Measurements from ENCODE around the gene ATP11B.

Gene ATP11B

GRCh38 chr3:182937293-182938051, 144.2 kb downstream of the ATP11B start:
- no peak for TF ChIP-seq SNAI2 (CRISPR knock-in tag; IDR thresholded peaks at IDR 0.05)
- TF ChIP-seq PPARA (CRISPR knock-in tag; IDR thresholded peaks at IDR 0.05; ENCODE audit: borderline replicate concordance), result no peak
- TF ChIP-seq TOX (CRISPR knock-in tag; IDR thresholded peaks at IDR 0.05; ENCODE audit: borderline replicate concordance), result no peak
- no peak for TF ChIP-seq OSR1 (CRISPR knock-in tag; IDR thresholded peaks at IDR 0.05)
- TF ChIP-seq ARNTL (CRISPR knock-in tag; IDR thresholded peaks at IDR 0.05; ENCODE audit: borderline replicate concordance, low read depth), result no peak
- no peak for TF ChIP-seq GLIS3 (CRISPR knock-in tag; IDR thresholded peaks at IDR 0.05)
- no peak for TF ChIP-seq ZNF565 (CRISPR knock-in tag; conservative IDR thresholded peaks at IDR 0.05; ENCODE audit: low read depth)
- TF ChIP-seq CSRNP3 (CRISPR knock-in tag; IDR thresholded peaks at IDR 0.05), result no peak
- TF ChIP-seq PATZ1 (CRISPR knock-in tag; IDR thresholded peaks at IDR 0.05; ENCODE audit: borderline replicate concordance), result no peak
- TF ChIP-seq ZFP3 (CRISPR knock-in tag; IDR thresholded peaks at IDR 0.05), result no peak
- TF ChIP-seq RARB (CRISPR knock-in tag; IDR thresholded peaks at IDR 0.05), result no peak
- TF ChIP-seq CREB5 (CRISPR knock-in tag; IDR thresholded peaks at IDR 0.05; ENCODE audit: low read depth), result no peak
- TF ChIP-seq POU6F1 (CRISPR knock-in tag; IDR thresholded peaks at IDR 0.05; ENCODE audit: borderline replicate concordance, low read depth), result no peak
- no peak for TF ChIP-seq ISL1 (CRISPR knock-in tag; IDR thresholded peaks at IDR 0.05)
- TF ChIP-seq TCF4 (CRISPR knock-in tag; IDR thresholded peaks at IDR 0.05; ENCODE audit: borderline replicate concordance), result no peak
- no peak for TF ChIP-seq ZNF70 (CRISPR knock-in tag; IDR thresholded peaks at IDR 0.05)
- TF ChIP-seq ZNF8 (CRISPR knock-in tag; IDR thresholded peaks at IDR 0.05), result no peak
- no peak for TF ChIP-seq BACH2 (CRISPR knock-in tag; IDR thresholded peaks at IDR 0.05; ENCODE audit: borderline replicate concordance)
- no peak for TF ChIP-seq ZC3H10 (CRISPR knock-in tag; IDR thresholded peaks at IDR 0.05)
- TF ChIP-seq ZFP30 (CRISPR knock-in tag; IDR thresholded peaks at IDR 0.05), result no peak
- no peak for ATAC-seq

DNA sequence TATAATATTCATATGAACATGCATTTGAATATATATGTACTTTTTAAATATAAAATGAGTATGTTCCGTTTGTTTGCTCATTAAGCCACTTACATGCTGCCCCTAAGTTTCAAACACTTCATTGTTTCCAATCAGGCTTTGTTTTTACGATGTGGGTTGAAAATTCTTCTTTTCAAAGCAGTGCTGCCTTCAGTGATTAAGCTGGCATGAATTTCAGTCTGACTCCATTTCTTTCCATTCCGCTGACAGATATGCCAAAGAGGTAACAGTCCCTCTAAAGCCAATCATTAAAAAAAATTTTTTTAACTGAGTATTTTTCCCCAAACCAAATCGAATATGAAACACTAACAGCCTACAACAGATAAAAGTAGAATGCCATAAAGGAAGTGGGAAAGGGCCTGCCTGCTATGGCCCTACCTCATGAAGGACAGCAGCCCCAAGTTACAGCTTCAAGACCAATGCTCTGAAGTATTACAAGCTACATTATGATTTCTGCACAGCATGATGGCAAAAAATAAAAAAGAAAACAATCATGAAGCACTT, 147.0 kb downstream of the ATP11B start:
- TF ChIP-seq POU6F1 (CRISPR knock-in tag; IDR thresholded peaks at IDR 0.05; ENCODE audit: borderline replicate concordance, low read depth) (no peak), PPARA (CRISPR knock-in tag; IDR thresholded peaks at IDR 0.05; ENCODE audit: borderline replicate concordance) (no peak), ZNF8 (CRISPR knock-in tag; IDR thresholded peaks at IDR 0.05) (no peak)
- ATAC-seq, result no peak

DNA sequence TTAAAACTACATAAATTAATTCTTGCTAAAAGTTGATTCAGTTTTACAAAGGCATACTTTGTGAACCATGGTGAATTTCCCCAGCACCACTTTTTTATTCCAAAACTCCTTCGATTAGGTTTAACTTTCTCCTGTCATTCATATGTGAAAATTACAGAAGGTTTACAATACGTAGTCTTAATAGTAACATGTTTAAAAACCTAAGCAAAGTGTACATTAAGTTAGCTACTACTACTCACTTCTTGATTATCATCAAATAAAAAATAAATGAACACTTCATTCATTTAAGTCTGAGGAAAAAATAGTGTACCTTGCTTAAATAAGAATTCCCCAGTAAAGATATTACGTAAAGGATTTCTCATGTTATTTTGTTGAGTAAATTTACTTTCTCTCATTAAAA, 148.4 kb downstream of the ATP11B start:
- TF ChIP-seq ZFP30 (CRISPR knock-in tag; IDR thresholded peaks at IDR 0.05) (no peak), GLIS3 (CRISPR knock-in tag; IDR thresholded peaks at IDR 0.05) (no peak), ZNF8 (CRISPR knock-in tag; IDR thresholded peaks at IDR 0.05) (no peak), RARB (CRISPR knock-in tag; IDR thresholded peaks at IDR 0.05) (no peak), PPARA (CRISPR knock-in tag; IDR thresholded peaks at IDR 0.05; ENCODE audit: borderline replicate concordance) (no peak), TCF4 (CRISPR knock-in tag; IDR thresholded peaks at IDR 0.05; ENCODE audit: borderline replicate concordance) (no peak), CSDC2 (CRISPR knock-in tag; IDR thresholded peaks at IDR 0.05) (no peak), CSRNP3 (CRISPR knock-in tag; IDR thresholded peaks at IDR 0.05) (no peak), SNAI2 (CRISPR knock-in tag; IDR thresholded peaks at IDR 0.05) (no peak), OSR1 (CRISPR knock-in tag; IDR thresholded peaks at IDR 0.05) (no peak), ZNF565 (CRISPR knock-in tag; conservative IDR thresholded peaks at IDR 0.05; ENCODE audit: low read depth) (no peak), POU6F1 (CRISPR knock-in tag; IDR thresholded peaks at IDR 0.05; ENCODE audit: borderline replicate concordance, low read depth) (no peak), ARNTL (CRISPR knock-in tag; IDR thresholded peaks at IDR 0.05; ENCODE audit: borderline replicate concordance, low read depth) (no peak)
- ATAC-seq, result no peak
